PC-9 (cell line): ENCODE data around the gene CCDC30. TPM values are rescaled to one million over a fixed set of nuclear protein-coding genes. Genes with fewer than 3 reads are reported as not detected.

ENCODE experiments used
- BruUV-seq: library from RNA; stranded (reverse); fragments of 400-500 nt; replicated peaks from 2 replicates; lab custom pipeline; 2021; lab: Mats Ljungman, UMichigan
- CTCF ChIA-PET: fragments of 300-600 bp; sonication (Branson Sonifier 250); formaldehyde crosslinking; loops from one replicate; lab custom pipeline; 2022; ENCODE audit warnings: antibody characterized with exemption; lab: Charles Lee
- POLR2A ChIA-PET: fragments of 300-600 bp; sonication (Branson Sonifier 250); formaldehyde crosslinking; loops from one replicate; lab custom pipeline; 2022; ENCODE audit warnings: antibody characterized with exemption; ENCODE audit not compliant: unreplicated experiment; lab: Charles Lee
- DNase-seq, 2 experiments: peaks; one replicate each; pipeline versions ENCODE4 v3.0.0 to v3.0.0-alpha.2; 2015 to 2022; ENCODE audit warnings: mixed read lengths in 1 of 2
- H2AFZ ChIP-seq: fragments of 200-600 bp; sonication (generic); 2 replicates; pipeline ENCODE4 v1.8.1; 2017; ENCODE audit warnings: antibody characterized with exemption
- H3F3A ChIP-seq: fragments of 200-600 bp; sonication (generic); 2 replicates; pipeline ENCODE4 v1.8.1; 2017; ENCODE audit warnings: antibody characterized with exemption, mild to moderate bottlenecking, low read depth; ENCODE audit not compliant: insufficient read depth
- H3K27ac ChIP-seq: fragments of 200-600 bp; sonication (generic); 2 replicates; pipeline ENCODE4 v1.6.1; 2016; ENCODE audit warnings: mixed run types
- H3K27me3 ChIP-seq: fragments of 200-600 bp; sonication (generic); 2 replicates; pipeline ENCODE4 v1.6.1; 2016; ENCODE audit warnings: low read depth, mixed run types; ENCODE audit not compliant: insufficient read depth
- H3K36me3 ChIP-seq: fragments of 200-600 bp; sonication (generic); 2 replicates; pipeline ENCODE4 v1.6.1; 2016; ENCODE audit warnings: low read depth, mixed run types
- H3K4me1 ChIP-seq: fragments of 200-600 bp; sonication (generic); replicated peaks from 2 replicates; pipeline ENCODE4 v1.6.1; 2016; ENCODE audit warnings: mixed run types; ENCODE audit not compliant: insufficient read depth
- H3K4me2 ChIP-seq: fragments of 200-600 bp; sonication (generic); 2 replicates; pipeline ENCODE4 v1.6.1; 2017; ENCODE audit warnings: mixed run types
- H3K4me3 ChIP-seq: fragments of 200-600 bp; sonication (generic); 2 replicates; pipeline ENCODE4 v1.6.1; 2016; ENCODE audit warnings: mixed run types
- H3K79me2 ChIP-seq: fragments of 200-600 bp; sonication (generic); 2 replicates; pipeline ENCODE4 v1.6.1; 2017; ENCODE audit warnings: low read depth, mixed run types
- H3K9me2 ChIP-seq: fragments of 200-600 bp; sonication (generic); 2 replicates; pipeline ENCODE4 v1.8.1; 2017; ENCODE audit warnings: mild to moderate bottlenecking; ENCODE audit not compliant: insufficient read depth
- H3K9me3 ChIP-seq: fragments of 200-600 bp; sonication (generic); 2 replicates; pipeline ENCODE4 v1.8.1; 2016; ENCODE audit warnings: low read depth; ENCODE audit not compliant: insufficient read depth
- H4K20me1 ChIP-seq: fragments of 200-600 bp; sonication (generic); 2 replicates; pipeline ENCODE4 v1.8.1; 2017; ENCODE audit not compliant: insufficient read depth
- EZH2 ChIP-seq: fragments of 200-600 bp; sonication (generic); IDR thresholded peaks from 2 replicates; pipeline ENCODE4 v1.8.0; 2017; ENCODE audit warnings: antibody characterized with exemption, low read depth
- intact Hi-C: fragments of 100-400 bp; cut with micrococcal nuclease; formaldehyde crosslinking; loops from one replicate; pipeline ENCODE4 v1.10.0; 2022; ENCODE audit not compliant: unreplicated experiment
- total RNA-seq: library from RNA; stranded (reverse); gene quantifications from 2 replicates; pipeline ENCODE4 v1.2.3, GENCODE V29; 2021
- TF ChIP-seq, protein P1 (sequence below): fragments of 200-600 bp; sonication (generic); conservative IDR thresholded peaks from 2 replicates; pipeline ENCODE4 v1.6.1; 2017; ENCODE audit warnings: mixed run types, antibody characterized with exemption, mild to moderate bottlenecking, moderate library complexity

The CCDC30 gene
- total RNA-seq, 1 experiment from 2014 or later, result 10.2 TPM

DNA sequence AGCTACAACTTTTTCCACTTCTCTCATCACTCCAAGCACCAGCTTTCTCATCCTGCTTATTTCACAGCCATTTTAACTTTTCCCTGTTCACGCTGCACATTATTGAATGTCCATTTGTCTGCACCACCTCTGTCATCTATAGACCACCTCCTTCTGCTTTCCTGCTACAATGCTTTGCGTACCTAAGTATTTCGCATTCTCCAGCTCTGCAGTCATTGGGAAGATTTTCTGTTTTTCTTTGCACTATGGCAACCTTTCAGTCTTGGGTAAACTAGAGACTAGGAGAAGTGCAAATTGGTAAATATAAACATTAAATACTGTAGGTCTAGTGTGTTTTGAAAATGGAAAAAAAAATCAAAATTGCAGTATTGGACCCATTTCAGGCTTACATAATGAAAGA, 835 bp downstream of the CCDC30 start:
- BruUV-seq, result no TSS peak
- Histone ChIP-seq H2AFZ (peak overlapping the region; percentile 86; the same call in 1 of the 2 replicates), H3K27me3 (no peaks in the 10 kb centered on the region), H3K79me2 (no peaks in the 10 kb centered on the region), H3K4me1 (peaks cover 18% of the 10 kb centered on the region), H4K20me1 (no peaks in the 10 kb centered on the region), H3K9me3 (no peaks in the 10 kb centered on the region), H3K9me2 (no peaks in the 10 kb centered on the region), H3K4me3 (peak overlapping the region; percentile 73), H3K27ac (no peak overlapping the region), H3K4me2 (peak overlapping the region; percentile 76), H3F3A (peaks cover 30% of the 10 kb centered on the region), H3K36me3 (0 out of 2 replicates have a peak, but pooled peaks cover 1% of the 10 kb centered on the region)
- ChIA-PET POLR2A (interaction anchor here (0.5 to 1.2 kb wide), 3 partner anchors 18 to 1121 kb away, joined by 3 to 10 read pairs (median 4); no protein-coding TSS in a partner anchor), CTCF (no interaction called here)
- TF ChIP-seq, protein P1, sequence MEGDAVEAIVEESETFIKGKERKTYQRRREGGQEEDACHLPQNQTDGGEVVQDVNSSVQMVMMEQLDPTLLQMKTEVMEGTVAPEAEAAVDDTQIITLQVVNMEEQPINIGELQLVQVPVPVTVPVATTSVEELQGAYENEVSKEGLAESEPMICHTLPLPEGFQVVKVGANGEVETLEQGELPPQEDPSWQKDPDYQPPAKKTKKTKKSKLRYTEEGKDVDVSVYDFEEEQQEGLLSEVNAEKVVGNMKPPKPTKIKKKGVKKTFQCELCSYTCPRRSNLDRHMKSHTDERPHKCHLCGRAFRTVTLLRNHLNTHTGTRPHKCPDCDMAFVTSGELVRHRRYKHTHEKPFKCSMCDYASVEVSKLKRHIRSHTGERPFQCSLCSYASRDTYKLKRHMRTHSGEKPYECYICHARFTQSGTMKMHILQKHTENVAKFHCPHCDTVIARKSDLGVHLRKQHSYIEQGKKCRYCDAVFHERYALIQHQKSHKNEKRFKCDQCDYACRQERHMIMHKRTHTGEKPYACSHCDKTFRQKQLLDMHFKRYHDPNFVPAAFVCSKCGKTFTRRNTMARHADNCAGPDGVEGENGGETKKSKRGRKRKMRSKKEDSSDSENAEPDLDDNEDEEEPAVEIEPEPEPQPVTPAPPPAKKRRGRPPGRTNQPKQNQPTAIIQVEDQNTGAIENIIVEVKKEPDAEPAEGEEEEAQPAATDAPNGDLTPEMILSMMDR, result no peak
- TF ChIP-seq EZH2, result no peak
- intact Hi-C loops, result loop anchor here (1.0 kb wide), 2 partner anchors 20 to 317 kb away; no protein-coding TSS in a partner anchor
- no peak for DNase-seq

- POLR2A ChIA-PET, result no interaction called here
- H3K27me3 ChIP-seq, result no peaks in the 10 kb centered on the region
- peaks cover 12% of the 10 kb centered on the region for H3F3A ChIP-seq
- H2AFZ ChIP-seq, result no peak overlapping the region
- no peak overlapping the region for H3K4me2 ChIP-seq
- no peaks in the 10 kb centered on the region for H3K36me3 ChIP-seq
- intact Hi-C loops, result no loop called here
- no peak for DNase-seq
- no TSS peak for BruUV-seq
- peaks cover 18% of the 10 kb centered on the region for H3K4me1 ChIP-seq
- no peaks in the 10 kb centered on the region for H3K9me3 ChIP-seq
- TF ChIP-seq, protein P1, result no peak
- no peak for TF ChIP-seq EZH2
- H3K79me2 ChIP-seq, result no peaks in the 10 kb centered on the region
- CTCF ChIA-PET, result no interaction called here
- no peak overlapping the region for H3K4me3 ChIP-seq
- no peak overlapping the region for H3K27ac ChIP-seq
- H3K9me2 ChIP-seq, result no peaks in the 10 kb centered on the region
- no peaks in the 10 kb centered on the region for H4K20me1 ChIP-seq
Observed at GRCh38 chr1:42466030-42466429, 2.9 kb downstream of the CCDC30 start.

- intact Hi-C loops, result no loop called here
- ChIA-PET CTCF (no interaction called here), POLR2A (no interaction called here)
- Histone ChIP-seq H3K4me3 (no peak overlapping the region), H3K27me3 (no peaks in the 10 kb centered on the region), H3K4me1 (no peaks in the 10 kb centered on the region), H3K79me2 (no peaks in the 10 kb centered on the region), H3F3A (no peaks in the 10 kb centered on the region), H3K4me2 (no peak overlapping the region), H3K9me3 (no peaks in the 10 kb centered on the region), H3K27ac (no peak overlapping the region), H3K36me3 (no peaks in the 10 kb centered on the region), H4K20me1 (no peaks in the 10 kb centered on the region), H3K9me2 (no peaks in the 10 kb centered on the region), H2AFZ (no peak overlapping the region)
- no peak for TF ChIP-seq EZH2
- TF ChIP-seq, protein P1, result no peak
- BruUV-seq, result no TSS peak
- no peak for DNase-seq
Observed at GRCh38 chr1:42469727-42470126, 6.6 kb downstream of the CCDC30 start.
